ENCODE measurements around the gene CARD19.

CARD19 gene

GRCh38 chr9:93084471-93084881 lies 11.5 kb upstream of the CARD19 start:
- no peak for TF ChIP-seq CTCF (conservative IDR thresholded peaks at IDR 0.05)
- H3K27ac ChIP-seq = no peak overlapping the region

GRCh38 chr9:93085676-93086075 lies 10.3 kb upstream of the CARD19 start:
- no peak for TF ChIP-seq CTCF (conservative IDR thresholded peaks at IDR 0.05)
- no peak overlapping the region for H3K27ac ChIP-seq

GRCh38 chr9:93086447-93087224 lies 9.4 kb upstream of the CARD19 start:
- no peak for TF ChIP-seq CTCF (conservative IDR thresholded peaks at IDR 0.05)
- no peak overlapping the region for H3K27ac ChIP-seq

GRCh38 chr9:93087971-93088655 lies 7.9 kb upstream of the CARD19 start:
- H3K27ac ChIP-seq = no peak overlapping the region
- TF ChIP-seq CTCF (conservative IDR thresholded peaks at IDR 0.05) = no peak

- no peak overlapping the region for H3K27ac ChIP-seq
Measured at GRCh38 chr9:93088656-93089015, 7.4 kb upstream of the CARD19 start.

GRCh38 chr9:93089024-93089423 lies 7.0 kb upstream of the CARD19 start:
- H3K27ac ChIP-seq = no peak overlapping the region
- TF ChIP-seq CTCF (conservative IDR thresholded peaks at IDR 0.05) = no peak

More at GRCh38 chr9:93088656-93089015, 7.4 kb upstream of the CARD19 start:
- no peak for TF ChIP-seq CTCF (conservative IDR thresholded peaks at IDR 0.05)

GRCh38 chr9:93089481-93089991 lies 6.5 kb upstream of the CARD19 start:
- no peak overlapping the region for H3K27ac ChIP-seq
- no peak for TF ChIP-seq CTCF (conservative IDR thresholded peaks at IDR 0.05)

Data from VCaP (cell line).